K562 (cell line): ENCODE results near the gene PIK3R2. TPM values are rescaled to one million over a fixed set of nuclear protein-coding genes. Genes with fewer than 3 reads are reported as not detected.

Experiments
- ATAC-seq: fragments of 200-7000 bp; cut with Tn5 transposase; 3 replicates; pipeline ENCODE4 v1.9.1; 2020; ENCODE audit warnings: moderate library complexity
- BruUV-seq: library from RNA; stranded (reverse); fragments of 400-500 nt; replicated peaks from 2 replicates; lab custom pipeline; 2021; lab: Mats Ljungman, UMichigan
- CTCF ChIA-PET: fragments of 300-600 bp; formaldehyde crosslinking; extraction: SDS; loops from one replicate; lab custom pipeline; 2021; ENCODE audit warnings: low intra/inter-chr PET ratio; lab: Yijun Ruan, JAX
- POLR2A ChIA-PET: fragments of 300-600, 350-650 bp; sonication (Branson Sonifier 250); formaldehyde crosslinking; extraction: SDS; loops from one replicate; lab custom pipeline; 2021; ENCODE audit warnings: antibody characterized with exemption, inconsistent platforms; lab: Yijun Ruan, JAX
- DNase-seq, 4 experiments: peaks; one replicate each; pipeline versions ENCODE4 v3.0.0 to v3.0.0-alpha.2; 2011 to 2018; ENCODE audit warnings: low spot score in 3 of 4, mixed read lengths in 3 of 4; ENCODE audit errors: extremely low read depth in 1 of 4
- FAIRE-seq: peaks from 2 replicates; lab custom pipeline; 2011; peaks lifted over from hg19 to GRCh38; lab: Jason Lieb, UNC
- H2AFZ ChIP-seq: 2 replicates; pipeline ENCODE4 v1.6.0; 2011; ENCODE audit warnings: low read depth, low read length, control low read depth, inconsistent platforms
- H3K27ac ChIP-seq: fragments of 200-600 bp; 3 replicates; pipeline ENCODE4 v1.8.0; 2011; ENCODE audit warnings: low read depth, mild to moderate bottlenecking, control low read depth, inconsistent platforms, low read length, moderate library complexity, mixed read lengths; ENCODE audit errors: extremely low read depth
- H3K27me3 ChIP-seq, 2 experiments: fragments of 300-600 bp in 1 of 2; 2 replicates in 1 of 2; 3 replicates in 1 of 2; pipeline versions ENCODE4 v1.6.0 to v1.8.0; 2011; ENCODE audit warnings: inconsistent platforms in 2 of 2, low read length in 2 of 2, mild to moderate bottlenecking in 1 of 2, mixed read lengths in 1 of 2, moderate library complexity in 1 of 2; ENCODE audit not compliant: control insufficient read depth in 2 of 2, insufficient read depth in 2 of 2
- H3K36me3 ChIP-seq: fragments of 300-600 bp; 3 replicates; pipeline ENCODE4 v1.8.0; 2011; ENCODE audit warnings: mild to moderate bottlenecking, low read length, inconsistent platforms; ENCODE audit not compliant: control insufficient read depth, insufficient read depth
- H3K4me1 ChIP-seq, 2 experiments: fragments of 200-600 bp in 1 of 2; replicated peaks in 1 of 2; 2 replicates in 1 of 2; 3 replicates in 1 of 2; pipeline versions ENCODE4 v1.5.1 to v1.8.0; 2011; ENCODE audit warnings: inconsistent platforms in 2 of 2, low read length in 2 of 2, mild to moderate bottlenecking in 1 of 2, mixed read lengths in 1 of 2, moderate library complexity in 1 of 2; ENCODE audit not compliant: control insufficient read depth in 2 of 2, insufficient read depth in 2 of 2
- H3K4me2 ChIP-seq: 2 replicates; pipeline ENCODE4 v1.6.1; 2011; ENCODE audit warnings: low read length, control low read depth, inconsistent platforms, mixed read lengths; ENCODE audit not compliant: insufficient read depth
- H3K4me3 ChIP-seq: fragments of 200-600 bp; sonication (generic), shearing (Covaris generic); 2 replicates; pipeline ENCODE4 v1.5.1; 2016; ENCODE audit warnings: control low read depth, inconsistent platforms
- H3K79me2 ChIP-seq: fragments of 200-600 bp; 3 replicates; pipeline ENCODE4 v1.8.0; 2011; ENCODE audit warnings: low read length, inconsistent platforms; ENCODE audit not compliant: control insufficient read depth, insufficient read depth
- H3K9ac ChIP-seq, 2 experiments: 2 replicates each; pipeline versions ENCODE4 v1.6.0 to v1.6.1; 2011; ENCODE audit warnings: low read depth in 2 of 2, low read length in 2 of 2, control low read depth in 1 of 2, inconsistent platforms in 1 of 2, mild to moderate bottlenecking in 1 of 2, mixed read lengths in 1 of 2; ENCODE audit not compliant: insufficient read depth in 1 of 2
- H3K9me1 ChIP-seq: one replicate; pipeline ENCODE4 v1.6.0; 2011; ENCODE audit warnings: inconsistent platforms, mild to moderate bottlenecking, low read length, moderate library complexity; ENCODE audit not compliant: control insufficient read depth, insufficient read depth
- H3K9me3 ChIP-seq: replicated peaks from 2 replicates; pipeline ENCODE4 v1.5.1; 2011; ENCODE audit warnings: low read depth, low read length, inconsistent platforms; ENCODE audit not compliant: control insufficient read depth, insufficient read depth
- H4K20me1 ChIP-seq: replicated peaks from 2 replicates; pipeline ENCODE4 v1.6.1; 2011; ENCODE audit warnings: low read length, inconsistent platforms, mixed read lengths; ENCODE audit not compliant: control insufficient read depth, insufficient read depth
- CEBPG ChIP-seq, 3 experiments: fragments of 200-800 bp in 1 of 3; sonication (Bioruptor generic) in 1 of 3; sonication (generic) in 1 of 3; formaldehyde crosslinking in 1 of 3; IDR thresholded peaks in 2 of 3; conservative IDR thresholded peaks in 1 of 3; 2 replicates each; pipeline versions ENCODE4 v1.6.1 to v1.8.0; 2016 to 2022; ENCODE audit warnings: missing compliant biosample characterization in 2 of 3, missing genetic modification characterization in 2 of 3, mild to moderate bottlenecking in 1 of 3, missing genetic modification reagents in 1 of 3
- CXXC5 ChIP-seq: fragments of 250-450 bp; sonication (Bioruptor Pico); IDR thresholded peaks from 2 replicates; pipeline ENCODE4 v1.8.0; 2022; ENCODE audit warnings: inconsistent platforms, mild to moderate bottlenecking, moderate library complexity
- FOXA3 ChIP-seq, 2 experiments: fragments of 450-650 bp in 1 of 2; sonication (generic) in 1 of 2; formaldehyde crosslinking; IDR thresholded peaks in 1 of 2; conservative IDR thresholded peaks in 1 of 2; 2 replicates each; pipeline versions ENCODE4 v1.4.0 to v1.8.0; 2020 to 2022; ENCODE audit warnings: mild to moderate bottlenecking in 2 of 2, missing genetic modification reagents in 1 of 2
- HNRNPH1 ChIP-seq: fragments of 200-400 bp; formaldehyde crosslinking; optimal IDR thresholded peaks from 2 replicates; pipeline ENCODE3; 2017; ENCODE audit warnings: low read depth, mild to moderate bottlenecking, low read length, moderate library complexity
- PRMT5 ChIP-seq: sonication (generic); formaldehyde crosslinking; IDR thresholded peaks from 2 replicates; pipeline ENCODE4 v1.5.0; 2020; ENCODE audit warnings: missing genetic modification reagents
- SIN3A ChIP-seq, 2 experiments: fragments of 150-350 bp in 1 of 2; IDR thresholded peaks; 2 replicates each; pipeline ENCODE4 v1.6.1; 2011 to 2016; ENCODE audit warnings: borderline replicate concordance in 2 of 2, low read depth in 2 of 2, low read length in 2 of 2, mild to moderate bottlenecking in 2 of 2, moderate library complexity in 2 of 2; ENCODE audit not compliant: control insufficient read depth in 1 of 2
- SMARCE1 ChIP-seq: fragments of 450-650 bp; IDR thresholded peaks from 2 replicates; pipeline ENCODE4 v1.7.1; 2016; ENCODE audit warnings: mild to moderate bottlenecking
- TCF7 ChIP-seq: sonication (generic); IDR thresholded peaks from 2 replicates; pipeline ENCODE4 v1.6.1; 2016; ENCODE audit warnings: antibody characterized with exemption, borderline replicate concordance
- ZBTB7A ChIP-seq: IDR thresholded peaks from 2 replicates; pipeline ENCODE4 v1.6.1; 2011; ENCODE audit warnings: low read depth, mild to moderate bottlenecking, low read length, moderate library complexity, borderline replicate concordance; ENCODE audit not compliant: control insufficient read depth
- ZC3H4 ChIP-seq: sonication (generic); formaldehyde crosslinking; IDR thresholded peaks from 2 replicates; pipeline ENCODE4 v1.9.0; 2021; ENCODE audit warnings: missing genetic modification reagents, borderline replicate concordance
- ZNF232 ChIP-seq: sonication (generic); formaldehyde crosslinking; IDR thresholded peaks from 2 replicates; pipeline ENCODE4 v1.8.0; 2022; ENCODE audit warnings: mild to moderate bottlenecking, missing genetic modification reagents
- ZNF384 ChIP-seq: IDR thresholded peaks from 2 replicates; pipeline ENCODE4 v1.6.1; 2012; ENCODE audit warnings: low read depth, low read length, improper control_type of control experiment
- ZSCAN32 ChIP-seq: fragments of 450-650 bp; formaldehyde crosslinking; IDR thresholded peaks from 2 replicates; pipeline ENCODE4 v1.4.0; 2020; ENCODE audit warnings: mild to moderate bottlenecking, moderate library complexity
- WGBS: fragments of 100-300 bp; shearing (Covaris generic); methylation state at CpG from one replicate; pipeline ENCODE4 v1.1.6; 2016; ENCODE audit warnings: low coverage, mixed read lengths; ENCODE audit not compliant: insufficient coverage; ENCODE audit errors: missing lambda C conversion rate; 5-methylcytosine and 5-hydroxymethylcytosine counted together
- in situ Hi-C: fragments of 300-500 bp; cut with MboI; formaldehyde crosslinking; loops from 4 replicates; pipeline ENCODE4 v1.15.0; 2018; ENCODE audit warnings: inconsistent platforms, mixed read lengths
- intact Hi-C: fragments of 100-400 bp; cut with micrococcal nuclease; formaldehyde crosslinking; loops from 2 replicates; pipeline ENCODE4 v1.14.2; 2022
- polyA plus RNA-seq, 8 experiments: library from polyadenylated mRNA; depleted of rRNA in 4 of 8; stranded (reverse) in 5 of 8; unstranded in 3 of 8; fragments of >200 nt; fragmentation: Nextera tagmentation in 2 of 8; fragmentation: Illumina TruSeq in 1 of 8; extraction: Ambion mirVana in 2 of 8; extraction: Trizol in 1 of 8; gene quantifications; 2 replicates each; pipeline versions ENCODE4 v1.2.1 to v1.2.3, GENCODE V29; 2011 to 2014; ENCODE audit warnings: inconsistent platforms in 1 of 8, missing spikeins in 1 of 8
- total RNA-seq, 7 experiments: library from RNA; depleted of rRNA in 6 of 7; stranded (reverse); fragments of >200 nt in 6 of 7; fragmentation: Illumina TruSeq in 2 of 7; extraction: Trizol in 2 of 7; gene quantifications; 2 replicates each; pipeline versions ENCODE4 v1.2.1 to v1.2.3, GENCODE V29; 2011 to 2021; ENCODE audit warnings: low replicate concordance in 1 of 7
- TF ChIP-seq, protein P1 (sequence below): sonication (generic); formaldehyde crosslinking; IDR thresholded peaks from 2 replicates; pipeline ENCODE4 v1.8.0; 2023; ENCODE audit warnings: mild to moderate bottlenecking, missing genetic modification reagents
- TF ChIP-seq, protein P2 (sequence below): fragments of 450-650 bp; IDR thresholded peaks from 2 replicates; pipeline ENCODE4 v1.6.1; 2016; ENCODE audit warnings: antibody characterized with exemption

PIK3R2 gene
- total and polyA plus RNA-seq, 9 of the 15 experiments (the other 6 are each of a cell fraction or from before 2014, with no cell fraction given) = 0.39 to 37.9 (median 5.3) TPM

- Histone ChIP-seq H3K79me2 (peaks cover 25% of the 10 kb centered on the region), H4K20me1 (no peaks in the 10 kb centered on the region; the same call in 1 of the 2 replicates), H3K4me2 (peak overlapping the region; percentile 97), H3K27ac (peak overlapping the region; percentile 55; the same call in 2 of the 3 replicates), H3K9me3 (no peaks in the 10 kb centered on the region), H3K27me3 (no peaks in the 10 kb centered on the region), H3K4me3 (peak overlapping the region; percentile 64), H3K36me3 (peaks cover 32% of the 10 kb centered on the region; the same call in 1 of the 3 replicates), H3K9ac (peak overlapping the region; percentile 31 to 91), H2AFZ (peak overlapping the region; percentile 94), H3K4me1 (peaks cover 14 to 45% of the 10 kb centered on the region in 2 experiments; a peak in 4 of 5 replicates), H3K9me1 (no peaks in the 10 kb centered on the region)
- BruUV-seq = TSS peak; percentile 51
- ChIA-PET CTCF (interaction anchor here (0.6 kb wide), 2 partner anchors 48 to 125 kb away, joined by 3 to 4 read pairs; no protein-coding TSS in a partner anchor), POLR2A (interaction anchor here (0.5 to 3.5 kb wide), 7 partner anchors 21 to 185 kb away, joined by 3 to 28 read pairs (median 6); partner anchors contain the start of genes IFI30, IQCN and JUND)
- peak in 3 of 4 experiments; percentile 46 to 52 (median 47) for DNase-seq
- ATAC-seq = peak; percentile 4
- 1% methylated on average over 38 of the region's 38 CpGs for WGBS
- no peak for FAIRE-seq
- in situ Hi-C loops (no loop called here), intact Hi-C loops (loop anchor here (5.0 kb wide), 1 partner anchor 214 kb away; the partner anchor contains the start of gene SSBP4)
- TF ChIP-seq CXXC5 (CRISPR knock-in tag) (0 out of 2 replicates have a peak, but pooled peaks have one; percentile 4), TCF7 (no peak), HNRNPH1 (no peak), CEBPG (CRISPR knock-in tag; IDR thresholded peaks at IDR 0.05) (peak; percentile 3; the same call in 1 of the 2 replicates), CEBPG (tag; conservative IDR thresholded peaks at IDR 0.05 in 1 of 2, IDR thresholded peaks at IDR 0.05 in 1 of 2) (no peak), ZNF232 (CRISPR knock-in tag) (no peak), ZNF384 (no peak), FOXA3 (CRISPR knock-in tag; conservative IDR thresholded peaks at IDR 0.05 in 1 of 2, IDR thresholded peaks at IDR 0.05 in 1 of 2) (no peak), SMARCE1 (0 out of 2 replicates have a peak, but pooled peaks have one; percentile 21), ZSCAN32 (CRISPR knock-in tag) (no peak), ZC3H4 (0 out of 2 replicates have a peak, but pooled peaks have one; percentile 78), ZBTB7A (peak; percentile 45; the same call in 1 of the 2 replicates), PRMT5 (CRISPR knock-in tag) (no peak), SIN3A (IDR thresholded peaks at IDR 0.05; ENCODE audit: borderline replicate concordance in 2 of 2, control insufficient read depth in 1 of 2, low read depth in 2 of 2, low read length in 2 of 2) (peak; percentile 32 to 41; a peak in 1 of 4 replicates)
- TF ChIP-seq, protein P1, sequence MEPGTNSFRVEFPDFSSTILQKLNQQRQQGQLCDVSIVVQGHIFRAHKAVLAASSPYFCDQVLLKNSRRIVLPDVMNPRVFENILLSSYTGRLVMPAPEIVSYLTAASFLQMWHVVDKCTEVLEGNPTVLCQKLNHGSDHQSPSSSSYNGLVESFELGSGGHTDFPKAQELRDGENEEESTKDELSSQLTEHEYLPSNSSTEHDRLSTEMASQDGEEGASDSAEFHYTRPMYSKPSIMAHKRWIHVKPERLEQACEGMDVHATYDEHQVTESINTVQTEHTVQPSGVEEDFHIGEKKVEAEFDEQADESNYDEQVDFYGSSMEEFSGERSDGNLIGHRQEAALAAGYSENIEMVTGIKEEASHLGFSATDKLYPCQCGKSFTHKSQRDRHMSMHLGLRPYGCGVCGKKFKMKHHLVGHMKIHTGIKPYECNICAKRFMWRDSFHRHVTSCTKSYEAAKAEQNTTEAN (CRISPR knock-in tag) = 0 out of 2 replicates have a peak, but pooled peaks have one; percentile 64
- TF ChIP-seq, protein P2, sequence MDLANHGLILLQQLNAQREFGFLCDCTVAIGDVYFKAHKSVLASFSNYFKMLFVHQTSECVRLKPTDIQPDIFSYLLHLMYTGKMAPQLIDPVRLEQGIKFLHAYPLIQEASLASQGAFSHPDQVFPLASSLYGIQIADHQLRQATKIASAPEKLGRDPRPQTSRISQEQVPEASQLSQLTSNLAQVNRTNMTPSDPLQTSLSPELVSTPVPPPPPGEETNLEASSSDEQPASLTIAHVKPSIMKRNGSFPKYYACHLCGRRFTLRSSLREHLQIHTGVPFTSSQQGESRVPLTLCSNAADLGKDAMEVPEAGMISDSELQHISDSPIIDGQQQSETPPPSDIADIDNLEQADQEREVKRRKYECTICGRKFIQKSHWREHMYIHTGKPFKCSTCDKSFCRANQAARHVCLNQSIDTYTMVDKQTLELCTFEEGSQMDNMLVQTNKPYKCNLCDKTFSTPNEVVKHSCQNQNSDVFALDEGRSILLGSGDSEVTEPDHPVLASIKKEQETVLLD = peak; percentile 90
Measured at GRCh38 chr19:18203408-18203862, 50.5 kb downstream of the PIK3R2 start.
